HG03457 (cell line): ENCODE data around the gene TMEM40.
"Not testable (repeated sequence)": the region's sequence is repeated elsewhere in the genome, so short reads cannot be mapped to it uniquely, and the experiment has no call there.

ENCODE experiments used
- ATAC-seq: cut with Tn5 transposase; IDR thresholded peaks from one replicate; pipeline ENCODE4 v1.9.1; 2021; ENCODE audit warnings: moderate number of reproducible peaks; ENCODE audit not compliant: unreplicated experiment

The TMEM40 gene

GRCh38 chr3:12759097-12759679 is at the start of gene TMEM40:
Gene TMEM40 (minus strand): TSS chr3:12759259. CDS start chr3:12749832, 9,427 bp downstream.
- ATAC-seq: no peak

GRCh38 chr3:12808587-12808986 is 49.5 kb upstream of the TMEM40 start:
- no peak for ATAC-seq

- no peak for ATAC-seq
These were observed 48.7 kb upstream of the TMEM40 start for GRCh38 chr3:12807601-12808359.

GRCh38 chr3:12807066-12807465 is 48.0 kb upstream of the TMEM40 start:
- ATAC-seq: no peak

- no peak for ATAC-seq
These were observed 44.3 kb upstream of the TMEM40 start for GRCh38 chr3:12803371-12803770.

GRCh38 chr3:12799525-12800440 is 40.7 kb upstream of the TMEM40 start:
- ATAC-seq: no peak

GRCh38 chr3:12798559-12799179 is 39.6 kb upstream of the TMEM40 start:
- ATAC-seq: no peak

GRCh38 chr3:12797892-12798558 is 39.0 kb upstream of the TMEM40 start:
- no peak for ATAC-seq

GRCh38 chr3:12797124-12797891 is 38.2 kb upstream of the TMEM40 start:
- ATAC-seq: no peak

GRCh38 chr3:12796171-12797123 is 37.4 kb upstream of the TMEM40 start, which contains the start of gene CAND2:
Gene CAND2 (plus strand): TSS chr3:12796680. CDS start chr3:12796721, 41 bp downstream.
- ATAC-seq: no peak

- no peak for ATAC-seq
These were observed 34.6 kb upstream of the TMEM40 start for GRCh38 chr3:12793701-12794100.

GRCh38 chr3:12791430-12791829 is 32.4 kb upstream of the TMEM40 start:
- no peak for ATAC-seq

- not testable (repeated sequence) for ATAC-seq
These were observed 29.1 kb upstream of the TMEM40 start for GRCh38 chr3:12787967-12788690.

GRCh38 chr3:12787346-12787745 is 28.3 kb upstream of the TMEM40 start:
- not testable (repeated sequence) for ATAC-seq

- no peak for ATAC-seq
These were observed 26.0 kb upstream of the TMEM40 start for GRCh38 chr3:12785096-12785495.

- ATAC-seq: no peak
These were observed 23.2 kb upstream of the TMEM40 start for GRCh38 chr3:12782172-12782815.

GRCh38 chr3:12780751-12781150 is 21.7 kb upstream of the TMEM40 start:
- no peak for ATAC-seq
